WTC11 (cell line): ENCODE measurements around the gene PLPP1.

Experiments
- ATF2 ChIP-seq: sonication (generic); formaldehyde crosslinking; IDR thresholded peaks from 2 replicates; pipeline ENCODE4 v1.8.1; 2022; ENCODE audit warnings: low read depth, missing genetic modification reagents, borderline replicate concordance
- ZNF121 ChIP-seq: sonication (generic); formaldehyde crosslinking; IDR thresholded peaks from 2 replicates; pipeline ENCODE4 v1.8.0; 2023; ENCODE audit warnings: missing genetic modification reagents
- ZNF232 ChIP-seq: sonication (generic); formaldehyde crosslinking; IDR thresholded peaks from 2 replicates; pipeline ENCODE4 v1.8.0; 2022; ENCODE audit warnings: mild to moderate bottlenecking, missing genetic modification reagents

- TF ChIP-seq ZNF121 (CRISPR knock-in tag) (no peak), ATF2 (CRISPR knock-in tag) (no peak), ZNF232 (CRISPR knock-in tag) (no peak)
Observed at GRCh38 chr5:55551904-55552303, 17.1 kb upstream of the PLPP1 start.
